Effector memory CD8-positive, alpha-beta T cell (primary cell): Measurements from ENCODE around the gene CTIF.

Experiments used
- ATAC-seq: fragments of 150-1000 bp; cut with Tn5 transposase; replicated peaks from 2 replicates; pipeline ENCODE4 v1.10.0; 2021; ENCODE audit warnings: mild to moderate bottlenecking, moderate library complexity
- DNase-seq, 3 experiments: peaks; one replicate each; pipeline ENCODE4 v3.0.0; 2021
- H3K27ac Mint-ChIP-seq, 2 donors: one replicate each; pipeline ENCODE4 v1.8.0; 2022; ENCODE audit warnings: mild to moderate bottlenecking in 2 of 2, mixed read lengths in 2 of 2, moderate library complexity in 2 of 2
- H3K27me3 Mint-ChIP-seq, 2 donors: one replicate each; pipeline ENCODE4 v1.8.0; 2022; ENCODE audit warnings: mixed read lengths in 2 of 2
- H3K36me3 Mint-ChIP-seq: one replicate; pipeline ENCODE4 v1.8.0; 2022; ENCODE audit warnings: mild to moderate bottlenecking, moderate library complexity, mixed read lengths; ENCODE audit not compliant: insufficient read depth
- H3K4me1 Mint-ChIP-seq, 2 donors: one replicate each; pipeline ENCODE4 v1.8.0; 2022; ENCODE audit warnings: low read depth in 2 of 2, mixed read lengths in 2 of 2
- H3K4me3 Mint-ChIP-seq, 2 donors: one replicate each; pipeline ENCODE4 v1.8.0; 2022; ENCODE audit warnings: mild to moderate bottlenecking in 2 of 2, mixed read lengths in 2 of 2, moderate library complexity in 2 of 2
- H3K9me3 Mint-ChIP-seq, 2 donors: one replicate each; pipeline ENCODE4 v1.8.0; 2022; ENCODE audit warnings: mixed read lengths in 2 of 2

The CTIF gene

DNA sequence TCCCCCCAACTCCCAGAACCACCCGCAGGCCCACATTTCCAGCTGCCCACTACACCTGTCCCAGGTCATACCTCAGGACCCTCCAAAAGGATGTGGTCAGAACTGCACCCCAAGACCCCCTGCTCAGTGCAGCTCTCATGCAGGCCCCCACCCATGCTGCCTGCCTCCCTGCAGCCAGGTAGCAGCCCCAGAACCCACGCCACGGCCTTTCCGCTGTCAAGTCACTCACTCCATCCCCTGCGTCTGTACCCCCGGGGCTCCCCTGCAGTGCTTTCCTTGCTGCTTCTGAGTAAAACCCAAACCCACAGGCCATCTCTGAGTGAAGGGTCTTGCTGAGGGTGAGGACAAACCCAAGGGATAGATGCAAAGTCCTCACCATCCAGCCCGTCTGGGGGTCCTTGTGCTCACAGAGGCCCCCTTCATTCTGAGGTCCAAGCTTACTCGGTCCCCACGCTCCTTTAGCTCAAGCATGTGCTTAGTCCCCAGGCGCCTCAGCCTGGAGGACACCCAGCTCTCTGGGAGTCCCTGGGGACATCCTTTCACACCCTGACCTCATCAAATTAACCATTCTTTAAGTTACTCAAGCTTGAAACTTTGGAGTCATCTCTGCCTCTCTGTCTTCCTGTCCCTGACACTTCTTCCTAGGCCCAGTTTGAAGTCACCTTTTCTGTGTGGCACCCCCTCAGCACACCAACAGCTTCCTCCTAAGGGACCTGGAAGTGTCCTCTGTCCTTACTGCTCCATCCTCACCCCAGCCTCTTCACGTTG is 281.8 kb downstream of the CTIF start:
- peak; percentile 55 for ATAC-seq
- no peaks in the 10 kb centered on the region for H3K9me3 Mint-ChIP-seq

DNA sequence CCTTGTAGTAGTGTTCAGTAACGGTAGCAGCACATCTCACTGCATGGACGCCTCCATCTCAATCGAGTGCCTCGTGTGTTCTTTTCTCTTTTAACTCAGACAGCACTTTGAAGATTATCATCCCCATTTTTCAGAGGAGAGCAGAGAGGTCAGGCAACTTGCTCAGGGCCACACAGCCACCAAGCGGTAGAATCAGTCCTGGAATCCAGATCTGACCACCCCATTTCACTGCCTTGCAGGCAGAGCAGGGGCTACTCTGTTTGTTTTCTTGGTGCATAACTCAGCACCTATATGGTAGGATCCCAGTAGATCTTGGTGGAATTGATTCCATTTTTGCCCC is 282.4 kb downstream of the CTIF start:
- ATAC-seq = no peak
- H3K27me3 Mint-ChIP-seq = no peaks in the 10 kb centered on the region
- peaks cover 58 to 65% of the 10 kb centered on the region in 2 donors for H3K4me1 Mint-ChIP-seq
- no peaks in the 10 kb centered on the region for H3K9me3 Mint-ChIP-seq
- H3K36me3 Mint-ChIP-seq = peaks cover 7% of the 10 kb centered on the region
- H3K27ac Mint-ChIP-seq = peak overlapping the region; percentile 87 to 98
- DNase-seq = no peak
- peak overlapping the region; percentile 6 to 29 for H3K4me3 Mint-ChIP-seq

More for the DNA sequence above, 281.8 kb downstream of the CTIF start:
- Mint-ChIP-seq H3K27ac (peak overlapping the region; percentile 87 to 98), H3K36me3 (peaks cover 5% of the 10 kb centered on the region), H3K4me3 (peak overlapping the region; percentile 6 to 29), H3K27me3 (no peaks in the 10 kb centered on the region), H3K4me1 (peaks cover 62 to 63% of the 10 kb centered on the region in 2 donors)
- DNase-seq = no peak

DNA sequence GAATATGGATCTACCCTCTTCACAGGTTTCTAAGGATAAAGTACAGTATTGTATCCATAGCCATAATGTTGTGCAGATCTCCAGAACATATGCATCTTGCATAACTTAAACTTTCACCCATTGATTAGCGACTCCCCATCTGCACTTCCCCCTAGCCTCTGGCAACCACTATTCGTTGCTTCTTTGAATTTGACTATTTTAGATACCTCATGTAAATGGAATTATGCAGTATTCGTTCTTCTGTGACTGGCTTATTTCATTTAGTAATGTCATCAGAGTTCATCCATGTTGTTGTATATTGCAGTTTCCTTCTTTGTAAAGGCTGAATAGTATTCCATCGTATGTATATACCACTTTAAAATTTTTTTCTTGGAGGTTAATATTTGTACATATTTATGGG is 283.0 kb downstream of the CTIF start:
- peaks cover 59 to 65% of the 10 kb centered on the region in 2 donors for H3K4me1 Mint-ChIP-seq
- no peak overlapping the region for H3K4me3 Mint-ChIP-seq
- no peaks in the 10 kb centered on the region for H3K27me3 Mint-ChIP-seq
- ATAC-seq (no peak), DNase-seq (no peak)
- peak overlapping the region; percentile 55 to 98 for H3K27ac Mint-ChIP-seq
- H3K9me3 Mint-ChIP-seq = no peaks in the 10 kb centered on the region
- H3K36me3 Mint-ChIP-seq = peaks cover 7% of the 10 kb centered on the region

DNA sequence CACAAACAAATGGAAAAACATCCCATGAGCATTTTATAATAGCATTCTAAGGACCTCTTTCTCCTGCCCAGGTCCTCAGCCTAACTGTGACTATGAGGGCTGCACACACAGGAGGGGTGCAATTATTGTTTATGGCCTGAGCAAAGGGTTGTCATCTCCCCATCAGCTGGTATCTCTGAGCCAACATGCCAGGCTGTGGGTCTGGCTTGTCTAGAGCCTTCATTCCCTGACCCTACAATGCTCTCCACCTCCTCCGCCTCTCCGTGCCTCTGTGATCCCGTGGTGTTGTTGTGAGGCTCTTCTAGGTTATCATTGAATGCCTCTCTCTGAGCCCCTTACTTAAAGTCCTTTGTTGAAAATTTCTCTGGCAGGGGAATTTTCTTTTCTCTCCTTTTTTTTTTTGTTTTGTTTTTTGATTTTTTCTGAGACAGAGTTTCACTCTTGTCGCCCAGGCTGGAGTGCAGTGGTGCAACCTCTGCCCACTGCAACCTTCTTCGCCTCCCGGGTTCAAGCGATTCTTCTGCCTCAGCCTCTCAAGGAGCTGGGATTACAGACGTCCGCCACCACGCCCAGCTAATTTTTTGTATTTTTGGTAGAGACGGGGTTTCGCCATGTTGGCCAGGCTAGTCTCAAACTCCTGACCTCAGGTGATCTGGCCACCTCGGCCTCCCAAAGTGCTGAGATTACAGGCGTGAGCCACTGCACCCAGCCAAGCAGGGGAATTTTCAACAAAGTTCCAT is 285.6 kb downstream of the CTIF start:
- no peak for DNase-seq

DNA sequence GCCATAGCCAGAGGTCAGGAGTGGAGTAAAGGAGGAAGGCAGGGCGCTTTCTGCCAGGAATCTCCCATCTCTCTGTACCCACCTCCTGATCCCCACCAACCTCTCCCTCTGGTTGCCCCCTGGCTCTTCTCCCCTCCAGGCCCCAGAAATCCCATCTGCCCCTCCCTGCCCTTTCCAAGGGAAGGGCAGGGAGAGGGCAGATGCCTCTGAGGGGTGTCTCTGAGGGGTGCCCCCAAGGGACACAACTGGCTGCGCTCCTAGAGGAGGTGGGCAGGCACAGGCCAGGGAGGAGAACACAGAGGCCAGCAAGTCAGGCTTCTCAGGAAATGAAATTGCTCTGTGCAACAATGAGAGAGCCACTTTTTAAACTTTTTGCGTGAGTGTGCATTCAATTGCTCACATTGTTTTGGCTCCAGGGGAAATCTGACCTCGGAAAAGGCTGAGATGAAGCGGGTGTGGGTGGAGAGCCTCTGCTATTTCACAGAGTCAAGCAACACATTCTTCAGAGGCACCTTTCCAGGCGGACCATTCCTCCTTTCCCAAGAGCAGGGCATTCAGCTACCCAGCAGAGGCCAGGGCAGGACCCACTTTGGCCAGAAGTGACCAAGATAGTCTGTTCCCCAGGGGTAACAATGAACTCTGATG is 286.4 kb downstream of the CTIF start:
- Mint-ChIP-seq H3K36me3 (peaks cover 11% of the 10 kb centered on the region), H3K9me3 (no peaks in the 10 kb centered on the region), H3K27ac (peak overlapping the region in 1 of 2 donors; percentile 93), H3K27me3 (no peaks in the 10 kb centered on the region), H3K4me1 (peaks cover 63 to 67% of the 10 kb centered on the region in 2 donors), H3K4me3 (no peak overlapping the region)
- ATAC-seq = no peak
- no peak for DNase-seq

More for the DNA sequence above, 285.6 kb downstream of the CTIF start:
- Mint-ChIP-seq H3K4me3 (no peak overlapping the region), H3K9me3 (no peaks in the 10 kb centered on the region), H3K36me3 (peaks cover 4% of the 10 kb centered on the region), H3K4me1 (peaks cover 57 to 66% of the 10 kb centered on the region in 2 donors), H3K27me3 (no peaks in the 10 kb centered on the region), H3K27ac (peak overlapping the region; percentile 54 to 93)
- ATAC-seq = no peak

DNA sequence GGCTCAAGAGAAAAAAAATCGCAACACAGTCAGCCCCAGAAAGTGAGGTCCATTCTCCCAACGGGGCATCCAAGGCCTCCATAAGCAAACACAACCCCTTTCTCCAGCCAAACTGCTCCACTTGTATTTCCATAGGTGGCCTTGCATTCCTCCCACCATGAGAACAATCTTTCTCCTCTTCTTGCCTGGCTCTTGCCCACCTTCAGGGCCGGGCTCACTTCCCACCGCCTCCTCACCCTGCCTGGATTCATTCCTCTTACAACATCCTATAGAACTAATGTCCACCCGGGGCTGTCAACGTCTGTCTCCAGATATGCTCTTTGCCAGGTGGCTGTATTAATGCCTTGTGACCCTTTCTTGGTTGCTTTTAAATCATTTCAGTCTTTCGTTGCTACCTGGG is 287.4 kb downstream of the CTIF start:
- H3K4me3 Mint-ChIP-seq = no peak overlapping the region

DNA sequence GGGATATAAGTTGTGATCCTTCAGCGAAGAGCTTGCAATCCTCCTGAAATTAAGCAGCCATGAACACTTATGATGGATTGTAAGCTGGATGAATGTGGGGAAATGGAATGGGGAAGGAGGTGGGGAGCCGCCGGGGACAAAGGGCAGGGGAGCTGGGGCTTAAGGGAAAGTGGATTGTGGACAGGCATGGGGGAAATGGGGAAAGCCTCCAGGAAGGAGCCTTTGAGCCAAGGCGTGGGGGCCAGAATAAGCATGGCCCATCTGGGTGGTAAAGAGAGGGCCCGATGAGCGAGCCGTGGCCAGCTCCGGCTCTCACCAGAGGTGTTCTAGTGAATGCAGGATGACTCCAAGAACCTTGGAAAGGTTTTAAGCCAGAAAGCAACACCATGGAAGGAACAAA is 288.0 kb downstream of the CTIF start:
- H3K27ac Mint-ChIP-seq = peak overlapping the region; percentile 73 to 100
- no peaks in the 10 kb centered on the region for H3K27me3 Mint-ChIP-seq
- H3K4me1 Mint-ChIP-seq = peaks cover 63 to 68% of the 10 kb centered on the region in 2 donors
- no peaks in the 10 kb centered on the region for H3K9me3 Mint-ChIP-seq
- H3K36me3 Mint-ChIP-seq = peaks cover 13% of the 10 kb centered on the region
- peak overlapping the region in 1 of 2 donors; percentile 13 for H3K4me3 Mint-ChIP-seq
- no peak for ATAC-seq
- no peak for DNase-seq

More for the DNA sequence above, 287.4 kb downstream of the CTIF start:
- peaks cover 12% of the 10 kb centered on the region for H3K36me3 Mint-ChIP-seq
- H3K4me1 Mint-ChIP-seq = peaks cover 61 to 67% of the 10 kb centered on the region in 2 donors
- H3K27me3 Mint-ChIP-seq = no peaks in the 10 kb centered on the region
- ATAC-seq (no peak), DNase-seq (no peak)
- H3K27ac Mint-ChIP-seq = peak overlapping the region; percentile 73 to 100
- H3K9me3 Mint-ChIP-seq = no peaks in the 10 kb centered on the region

DNA sequence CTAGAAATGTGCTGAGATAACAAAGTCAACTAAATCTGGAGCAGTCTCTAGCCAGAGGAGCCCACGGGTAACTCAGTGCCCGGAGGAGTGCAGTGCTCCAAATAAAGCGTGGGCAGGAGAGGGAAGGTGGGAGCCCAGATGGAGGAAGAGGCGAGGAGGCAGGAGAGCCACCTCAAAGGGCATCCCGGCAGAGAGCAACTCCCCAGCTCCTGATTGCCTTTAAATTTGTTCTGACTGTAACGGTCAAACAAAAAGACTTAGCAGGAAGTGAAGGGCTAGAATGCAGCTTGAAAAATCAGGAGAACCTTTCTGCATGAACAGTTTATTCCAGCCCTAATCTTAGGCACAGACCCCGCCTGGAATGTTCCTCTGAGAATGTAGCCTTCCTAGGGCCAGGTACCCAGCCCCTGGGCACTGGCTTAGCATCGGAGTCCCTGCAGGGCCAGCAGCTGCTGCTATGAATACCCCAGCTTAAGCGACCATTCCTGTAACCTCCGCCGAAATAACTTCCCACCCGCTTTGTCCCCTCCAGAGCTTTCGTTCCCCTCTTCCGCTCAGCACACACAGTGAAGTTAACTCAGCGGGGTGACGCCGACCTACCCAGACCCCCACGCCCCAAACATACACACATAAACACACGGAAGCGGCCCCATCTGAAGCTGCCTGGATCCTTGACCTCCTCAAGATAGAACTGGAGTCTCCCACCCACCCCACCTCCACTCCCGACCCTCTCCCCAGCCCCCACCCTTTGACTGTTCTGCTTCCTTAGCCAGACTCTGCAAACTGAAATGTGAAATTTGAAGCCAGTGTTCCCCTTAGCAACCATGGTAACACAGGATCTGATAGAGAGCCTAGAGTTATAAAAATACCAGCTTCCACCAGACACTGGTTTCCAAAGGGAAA is 288.7 kb downstream of the CTIF start:
- H3K4me3 Mint-ChIP-seq = peak overlapping the region in 1 of 2 donors; percentile 13
- H3K4me1 Mint-ChIP-seq = peaks cover 63 to 71% of the 10 kb centered on the region in 2 donors
- ATAC-seq (no peak), DNase-seq (no peak)
- no peaks in the 10 kb centered on the region for H3K9me3 Mint-ChIP-seq
- peaks cover 19% of the 10 kb centered on the region for H3K36me3 Mint-ChIP-seq
- H3K27me3 Mint-ChIP-seq = no peaks in the 10 kb centered on the region
- peak overlapping the region; percentile 73 to 100 for H3K27ac Mint-ChIP-seq

DNA sequence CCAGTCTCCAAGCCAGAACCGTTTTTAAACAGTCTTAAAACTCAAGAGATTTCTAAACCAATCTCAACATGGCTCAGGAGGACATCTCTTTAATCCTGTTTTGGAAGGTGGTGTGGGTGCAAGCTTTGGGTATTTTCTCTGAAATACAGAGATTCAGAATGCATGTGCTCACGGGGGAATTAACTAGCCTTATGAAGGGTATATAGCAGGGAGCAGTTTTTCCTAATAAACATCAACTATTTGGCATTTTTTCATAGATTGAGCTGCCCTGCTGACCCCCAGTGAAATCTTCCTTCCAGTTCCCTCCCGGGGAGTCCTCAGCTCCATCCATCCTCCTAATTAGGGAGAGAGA is 289.3 kb downstream of the CTIF start:
- Mint-ChIP-seq H3K9me3 (no peaks in the 10 kb centered on the region), H3K4me1 (peaks cover 65 to 71% of the 10 kb centered on the region in 2 donors), H3K4me3 (no peak overlapping the region), H3K27ac (peak overlapping the region; percentile 95 to 100), H3K27me3 (no peaks in the 10 kb centered on the region), H3K36me3 (peaks cover 24% of the 10 kb centered on the region)
- DNase-seq = no peak
- ATAC-seq = no peak

DNA sequence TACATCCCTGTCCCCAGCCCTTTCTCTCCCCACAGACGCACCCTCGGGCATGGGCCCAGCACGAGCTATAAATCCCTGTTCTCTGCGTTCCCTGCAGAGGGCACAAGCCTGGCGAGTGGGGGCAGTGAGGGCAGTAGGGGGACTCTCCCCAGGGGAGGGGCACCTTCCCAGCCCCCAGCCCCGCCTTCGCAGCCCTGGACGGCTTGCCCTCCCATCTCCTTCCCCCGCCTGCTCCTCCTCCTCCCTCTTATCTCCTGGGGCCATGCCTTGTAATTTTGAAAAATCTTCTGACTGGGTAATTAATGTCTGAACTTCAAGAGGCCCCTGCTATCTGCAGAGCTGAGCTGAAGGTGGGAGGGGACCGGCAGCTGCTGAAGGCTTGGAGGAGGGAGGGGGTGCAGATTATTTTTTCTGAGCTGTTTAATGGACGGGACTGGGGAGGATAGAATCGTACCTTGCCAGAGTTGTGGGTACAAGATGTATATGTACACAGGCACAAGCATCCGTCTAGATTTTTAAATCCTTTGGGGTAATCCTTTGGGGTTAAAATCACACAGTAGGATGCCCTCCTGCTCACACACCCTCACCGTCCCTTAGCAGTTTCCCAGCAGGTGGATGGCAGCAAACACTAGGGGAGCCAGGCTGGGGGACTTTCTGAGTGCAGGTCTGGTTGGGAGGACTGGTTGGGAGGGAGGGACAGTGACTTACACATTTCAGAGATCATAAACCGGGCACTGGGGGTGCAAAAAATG is 290.0 kb downstream of the CTIF start:
- peak overlapping the region; percentile 8 to 31 for H3K4me3 Mint-ChIP-seq
- peak overlapping the region; percentile 95 to 100 for H3K27ac Mint-ChIP-seq

DNA sequence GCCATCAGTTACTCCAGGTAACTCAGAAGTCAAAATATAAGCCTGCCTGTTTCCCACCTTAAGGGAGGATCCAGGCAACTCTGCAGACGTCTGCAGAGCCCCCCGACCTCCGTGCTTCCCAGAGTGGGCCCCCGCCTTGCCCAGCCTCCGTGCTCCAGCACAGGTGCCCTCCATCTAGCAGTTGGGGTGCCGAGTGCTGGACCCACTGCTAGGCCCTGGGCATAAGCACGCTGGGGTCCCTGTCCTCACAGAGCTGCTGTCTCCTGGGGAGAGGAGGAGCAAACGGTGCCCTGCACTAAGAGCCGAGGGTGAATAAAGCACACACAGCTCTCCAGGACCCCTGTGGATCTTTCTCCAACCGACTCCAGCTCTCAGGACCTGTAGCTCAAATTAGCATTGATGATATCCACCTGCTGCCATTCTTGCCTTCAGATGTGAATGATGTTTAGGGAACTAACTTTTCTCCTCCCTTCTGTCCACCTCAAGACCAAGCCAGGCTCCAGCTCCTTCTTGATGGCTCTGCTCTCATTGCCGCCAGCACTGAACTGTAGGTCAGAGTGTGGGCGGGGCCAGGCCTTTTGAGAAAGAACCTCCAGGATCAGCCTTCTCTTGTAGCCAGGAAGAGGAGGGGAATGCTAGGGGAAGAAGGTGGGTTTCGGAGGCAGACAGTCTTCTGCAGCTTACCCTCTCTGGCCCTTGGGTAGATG is 290.8 kb downstream of the CTIF start:
- DNase-seq (no peak), ATAC-seq (no peak)
- H3K4me1 Mint-ChIP-seq = peaks cover 69 to 75% of the 10 kb centered on the region in 2 donors
- no peaks in the 10 kb centered on the region for H3K27me3 Mint-ChIP-seq
- H3K27ac Mint-ChIP-seq = peak overlapping the region; percentile 95 to 100
- H3K4me3 Mint-ChIP-seq = peak overlapping the region; percentile 88 to 95
- H3K36me3 Mint-ChIP-seq = peaks cover 38% of the 10 kb centered on the region
- no peaks in the 10 kb centered on the region for H3K9me3 Mint-ChIP-seq

More for the DNA sequence above, 290.0 kb downstream of the CTIF start:
- no peaks in the 10 kb centered on the region for H3K27me3 Mint-ChIP-seq
- no peaks in the 10 kb centered on the region for H3K9me3 Mint-ChIP-seq
- peaks cover 66 to 73% of the 10 kb centered on the region in 2 donors for H3K4me1 Mint-ChIP-seq
- DNase-seq = no peak
- no peak for ATAC-seq
- peaks cover 31% of the 10 kb centered on the region for H3K36me3 Mint-ChIP-seq
